ENCODE measurements around the gene TMEM9. TPM values are rescaled to one million over a fixed set of nuclear protein-coding genes. Genes with fewer than 3 reads are reported as not detected.

TMEM9 gene
- total RNA-seq, 1 experiment from 2014 or later = 76.5 TPM

DNA sequence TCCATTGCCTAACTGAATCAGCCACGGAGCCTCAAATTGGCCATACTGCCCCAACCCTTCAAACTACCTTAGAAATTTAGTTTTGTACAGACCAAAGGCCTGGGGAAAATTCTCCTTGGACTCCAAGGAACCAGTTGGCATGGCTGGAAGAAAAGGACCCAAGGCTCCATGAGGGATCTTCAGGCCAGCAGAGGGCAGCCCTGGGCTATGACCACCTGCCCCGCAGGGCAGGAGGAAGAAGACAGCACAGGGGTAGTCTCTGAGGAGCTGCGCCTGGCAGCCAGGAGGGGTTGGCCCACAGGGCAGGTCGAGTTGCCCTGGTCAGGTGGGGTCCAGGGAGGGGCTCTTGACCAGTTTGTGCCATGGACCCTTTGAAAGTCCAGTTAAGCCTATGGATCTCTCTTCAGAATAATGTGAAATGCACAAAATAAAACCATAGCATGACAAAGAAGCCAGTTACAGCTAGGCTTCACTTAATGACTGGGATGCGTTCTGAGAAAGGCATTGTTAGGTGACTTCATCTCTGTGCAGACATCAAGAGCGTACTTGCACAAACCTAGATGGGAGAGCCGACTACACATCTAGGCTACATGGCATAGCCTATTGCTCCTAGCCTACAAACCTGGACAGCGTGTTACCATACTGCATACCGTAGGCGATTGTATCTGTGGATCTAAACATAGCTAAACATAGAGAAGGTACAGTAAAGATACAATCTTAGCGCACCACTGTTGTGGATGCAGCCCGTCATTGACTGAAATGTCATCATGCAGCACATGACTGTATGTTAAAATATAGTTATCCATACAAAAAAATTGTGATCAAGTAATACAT, 68.2 kb downstream of the TMEM9 start:
- peak; percentile 56 for DNase-seq (ENCODE audit: low read depth)

Other genes with a start within 250 kb of the TMEM9 start
- 4.7 and 5.2 TPM in 2 replicates for gene KIF21B, start 130.8 kb downstream of the TMEM9 start, total RNA-seq (2014; rRNA removed; shearing (Covaris generic))
- not detected in 2 replicates for gene CACNA1S, start 42.0 kb downstream of the TMEM9 start, total RNA-seq (2014; rRNA removed; shearing (Covaris generic))
- not detected in 2 replicates for gene ASCL5, start 27.3 kb downstream of the TMEM9 start, total RNA-seq (2014; rRNA removed; shearing (Covaris generic))
- 0.14 and 0.17 TPM in 2 replicates for gene IGFN1, start 36.4 kb upstream of the TMEM9 start, total RNA-seq (2014; rRNA removed; shearing (Covaris generic))
- not detected in 2 replicates for gene PKP1, start 129.0 kb upstream of the TMEM9 start, total RNA-seq (2014; rRNA removed; shearing (Covaris generic))
- gene TNNT2, start 223.2 kb upstream of the TMEM9 start, total RNA-seq (2014; rRNA removed; shearing (Covaris generic)) = not detected in 2 replicates
- not detected in 2 replicates for gene LAD1, start 244.8 kb upstream of the TMEM9 start, total RNA-seq (2014; rRNA removed; shearing (Covaris generic))